ENCODE measurements around the gene CCNI2. TPM values are rescaled to one million over a fixed set of nuclear protein-coding genes. Genes with fewer than 3 reads are reported as not detected.
A peak's percentile ranks its signal among the peaks of the same experiment; 100 is the strongest.

The CCNI2 gene
- polyA plus RNA-seq, 1 donor (not counting 4 experiments of a cell fraction or from before 2014, with no cell fraction given), result not detected

GRCh38 chr5:132746592-132746953 lies 653 bp upstream of the CCNI2 start:
- Histone ChIP-seq H3K9me3 (ENCODE audit: control insufficient read depth, low read depth, low read length) (no peaks in the 10 kb centered on the region), H3K4me3 (ENCODE audit: control insufficient read depth in 2 of 3, extremely low read depth in 1 of 3, insufficient read depth in 2 of 3, low read depth in 1 of 3, low read length in 3 of 3) (peak overlapping the region in 2 of 3 experiments; percentile 41 to 65), H3K36me3 (ENCODE audit: control insufficient read depth in 2 of 2, extremely low read depth in 1 of 2, insufficient read depth in 2 of 2, low read length in 2 of 2) (no peaks in the 10 kb centered on the region), H3K27ac (ENCODE audit: control insufficient read depth, insufficient read depth, low read length) (no peak overlapping the region), H3K9me1 (ENCODE audit: control insufficient read depth, extremely low read depth, insufficient read depth, low read length) (no peaks in the 10 kb centered on the region), H3K4me2 (ENCODE audit: control insufficient read depth, extremely low read depth, insufficient read depth, low read depth, low read length) (peak overlapping the region; percentile 60), H3K9ac (ENCODE audit: control insufficient read depth, extremely low read depth, insufficient read depth, low read length) (peak overlapping the region; percentile 2), H3K27me3 (ENCODE audit: control insufficient read depth, extremely low read depth, insufficient read depth, low read length) (no peaks in the 10 kb centered on the region), H3K4me1 (ENCODE audit: control insufficient read depth, extremely low read depth, insufficient read depth, low read length) (peaks cover 2% of the 10 kb centered on the region), H2AFZ (ENCODE audit: control insufficient read depth, low read length) (no peak overlapping the region), H3K79me2 (ENCODE audit: control insufficient read depth, insufficient read depth, low read length) (no peaks in the 10 kb centered on the region), H4K20me1 (ENCODE audit: control insufficient read depth, extremely low read depth, insufficient read depth, low read length) (no peaks in the 10 kb centered on the region)
- FAIRE-seq (no peak), DNase-seq (ENCODE audit: low read depth, low spot score) (no peak)
- dilution Hi-C loops (cut with MboI; ENCODE audit: extremely low pct_ligation_motif_present, low sequenced_read_pairs), result no loop called here
- TF ChIP-seq EZH2 (IDR thresholded peaks at IDR 0.05; ENCODE audit: low read length), result no peak

- H3K27ac ChIP-seq (ENCODE audit: control insufficient read depth, insufficient read depth, low read length), result no peak overlapping the region
- no peak for FAIRE-seq
- H3K79me2 ChIP-seq (ENCODE audit: control insufficient read depth, insufficient read depth, low read length), result no peaks in the 10 kb centered on the region
- H3K9me1 ChIP-seq (ENCODE audit: control insufficient read depth, extremely low read depth, insufficient read depth, low read length), result no peaks in the 10 kb centered on the region
- DNase-seq (ENCODE audit: low read depth, low spot score), result no peak
- no peaks in the 10 kb centered on the region for H4K20me1 ChIP-seq (ENCODE audit: control insufficient read depth, extremely low read depth, insufficient read depth, low read length)
- no peaks in the 10 kb centered on the region for H3K36me3 ChIP-seq (ENCODE audit: control insufficient read depth in 2 of 2, extremely low read depth in 1 of 2, insufficient read depth in 2 of 2, low read length in 2 of 2)
- dilution Hi-C loops (cut with MboI; ENCODE audit: extremely low pct_ligation_motif_present, low sequenced_read_pairs), result no loop called here
- H3K4me2 ChIP-seq (ENCODE audit: control insufficient read depth, extremely low read depth, insufficient read depth, low read depth, low read length), result peak overlapping the region; percentile 60
- H3K9me3 ChIP-seq (ENCODE audit: control insufficient read depth, low read depth, low read length), result no peaks in the 10 kb centered on the region
- H2AFZ ChIP-seq (ENCODE audit: control insufficient read depth, low read length), result peak overlapping the region; percentile 66
- peaks cover 2% of the 10 kb centered on the region for H3K4me1 ChIP-seq (ENCODE audit: control insufficient read depth, extremely low read depth, insufficient read depth, low read length)
- no peaks in the 10 kb centered on the region for H3K27me3 ChIP-seq (ENCODE audit: control insufficient read depth, extremely low read depth, insufficient read depth, low read length)
- peak overlapping the region in 1 of 3 experiments; percentile 12 for H3K4me3 ChIP-seq (ENCODE audit: control insufficient read depth in 2 of 3, extremely low read depth in 1 of 3, insufficient read depth in 2 of 3, low read depth in 1 of 3, low read length in 3 of 3)
- TF ChIP-seq CTCF (optimal IDR thresholded peaks at IDR 0.05 in 1 of 3, IDR thresholded peaks at IDR 0.05 in 1 of 3, conservative IDR thresholded peaks at IDR 0.05 in 1 of 3; ENCODE audit: extremely low read depth in 1 of 3, insufficient read depth in 2 of 3, low read length in 3 of 3) (no peak), EZH2 (IDR thresholded peaks at IDR 0.05; ENCODE audit: low read length) (no peak)
- no peak overlapping the region for H3K9ac ChIP-seq (ENCODE audit: control insufficient read depth, extremely low read depth, insufficient read depth, low read length)
Observed at GRCh38 chr5:132747616-132748440, 602 bp downstream of the CCNI2 start.

Data from keratinocyte (primary cell).